Measurements from ENCODE around the gene TSPYL2.
A peak's percentile ranks its signal among the peaks of the same experiment; 100 is the strongest.

The TSPYL2 gene

DNA sequence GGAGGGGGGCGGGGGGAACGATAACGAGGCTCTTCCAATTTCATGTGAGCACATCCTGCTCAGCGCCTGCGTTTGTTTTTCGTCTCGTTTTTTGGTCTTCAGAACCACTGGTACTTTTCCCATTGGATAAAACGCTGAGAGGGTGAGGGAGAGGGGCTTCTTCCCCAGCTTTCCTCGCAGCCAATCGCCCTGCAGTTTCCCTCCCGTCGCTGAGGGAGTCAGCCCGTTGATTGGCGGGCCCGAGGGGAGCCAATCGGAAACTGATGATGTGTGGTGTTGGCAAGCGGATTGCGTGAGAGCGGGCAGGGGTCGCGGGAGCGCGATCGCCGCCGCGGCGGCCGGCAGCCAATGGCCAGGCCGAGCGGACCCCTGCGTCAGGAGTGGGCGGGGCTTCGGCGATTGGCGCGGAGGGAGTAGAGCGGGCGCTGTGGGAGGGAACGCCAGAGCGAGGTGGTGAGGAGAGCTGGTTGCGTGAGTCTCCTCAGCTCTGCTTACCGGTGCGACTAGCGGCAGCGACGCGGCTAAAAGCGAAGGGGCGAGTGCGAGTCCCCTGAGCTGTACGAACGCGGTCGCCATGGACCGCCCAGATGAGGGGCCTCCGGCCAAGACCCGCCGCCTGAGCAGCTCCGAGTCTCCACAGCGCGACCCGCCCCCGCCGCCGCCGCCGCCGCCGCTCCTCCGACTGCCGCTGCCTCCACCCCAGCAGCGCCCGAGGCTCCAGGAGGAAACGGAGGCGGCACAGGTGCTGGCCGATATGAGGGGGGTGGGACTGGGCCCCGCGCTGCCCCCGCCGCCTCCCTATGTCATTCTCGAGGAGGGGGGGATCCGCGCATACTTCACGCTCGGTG, at the start of gene TSPYL2:
Gene TSPYL2 (plus strand): TSS at position 443 of the 848 bp plus-strand sequence. CDS start 132 bp downstream, at position 575.
- peak; percentile 91 for DNase-seq (ENCODE audit: low spot score)

DNA sequence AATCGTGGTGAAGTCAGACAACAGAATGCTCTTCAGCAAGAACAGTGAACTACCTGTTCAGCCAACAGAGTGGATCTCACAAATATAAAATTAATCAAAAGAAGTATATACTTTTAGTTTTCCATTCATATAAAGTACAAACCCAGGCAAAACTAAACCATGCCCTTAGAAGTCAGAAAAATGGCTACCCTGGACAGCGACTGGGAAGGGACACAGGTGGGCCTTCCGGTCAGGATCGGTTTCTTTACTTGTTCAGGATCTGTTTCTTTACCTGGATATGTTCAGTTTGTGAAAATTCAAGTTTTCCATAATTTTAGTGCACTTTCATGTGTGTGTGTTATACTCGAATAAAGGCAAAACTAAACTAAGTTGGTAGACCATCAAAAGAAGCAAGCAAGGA, 46.0 kb upstream of the TSPYL2 start:
- no peak for DNase-seq (ENCODE audit: low spot score)

DNA sequence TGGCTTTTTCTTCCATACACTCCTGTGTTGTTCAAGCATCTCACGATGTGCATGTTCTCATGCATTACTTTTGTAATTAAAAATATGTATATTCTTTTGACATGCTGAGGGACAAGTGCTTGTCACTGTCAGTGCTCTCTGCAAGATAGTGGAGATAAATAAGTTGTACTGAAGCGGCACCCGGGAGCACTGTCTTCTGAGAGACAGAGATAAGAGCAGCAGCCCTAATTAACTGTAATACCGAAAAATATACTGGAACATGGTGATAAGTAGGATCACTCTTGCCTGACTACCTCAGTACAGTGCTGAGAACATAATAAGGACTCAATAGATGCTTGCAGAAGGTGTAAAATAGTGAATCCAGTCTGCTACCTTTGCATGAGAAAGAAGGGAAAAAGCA, 42.9 kb upstream of the TSPYL2 start:
- DNase-seq (ENCODE audit: low spot score): no peak

DNA sequence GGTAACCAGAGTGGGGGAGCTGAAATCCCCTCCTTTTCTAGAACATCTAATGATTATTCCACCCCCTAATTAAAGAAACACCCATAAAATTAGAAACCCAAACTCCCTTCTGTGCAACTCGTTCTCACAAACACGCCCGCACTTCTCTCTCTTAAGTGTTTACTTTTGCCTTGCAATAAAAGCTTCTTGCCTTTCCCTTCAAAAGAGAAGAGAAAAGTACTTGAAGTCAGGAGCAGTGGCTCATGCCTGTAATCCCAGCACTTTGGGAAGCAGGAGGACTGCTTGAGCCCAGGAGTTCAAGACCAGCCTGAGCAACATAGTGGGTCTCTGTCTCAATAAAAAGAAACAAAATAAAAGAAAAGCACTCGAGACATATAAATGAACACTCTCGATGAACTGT, 37.2 kb upstream of the TSPYL2 start:
- no peak for DNase-seq (ENCODE audit: low spot score)

DNA sequence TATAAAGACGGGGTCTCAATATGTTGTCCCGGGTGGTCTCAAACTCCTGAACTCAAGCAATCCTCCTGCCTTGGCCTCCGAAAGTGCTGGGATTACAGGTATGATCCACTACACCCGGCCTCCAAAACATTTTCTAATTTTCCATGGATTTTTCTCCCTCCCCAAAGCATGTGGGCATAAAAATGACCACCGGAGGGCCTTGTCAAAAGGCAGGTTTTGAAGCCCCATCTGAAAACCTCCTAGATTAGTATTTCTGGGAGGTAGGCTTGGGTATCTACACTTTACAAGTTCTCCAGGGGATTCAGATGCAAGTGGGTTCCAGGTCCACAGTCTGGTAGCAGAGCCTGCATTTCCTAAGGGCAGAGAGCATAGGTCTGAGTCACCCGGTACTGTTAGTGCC, 34.9 kb upstream of the TSPYL2 start:
- no peak for DNase-seq (ENCODE audit: low spot score)

DNA sequence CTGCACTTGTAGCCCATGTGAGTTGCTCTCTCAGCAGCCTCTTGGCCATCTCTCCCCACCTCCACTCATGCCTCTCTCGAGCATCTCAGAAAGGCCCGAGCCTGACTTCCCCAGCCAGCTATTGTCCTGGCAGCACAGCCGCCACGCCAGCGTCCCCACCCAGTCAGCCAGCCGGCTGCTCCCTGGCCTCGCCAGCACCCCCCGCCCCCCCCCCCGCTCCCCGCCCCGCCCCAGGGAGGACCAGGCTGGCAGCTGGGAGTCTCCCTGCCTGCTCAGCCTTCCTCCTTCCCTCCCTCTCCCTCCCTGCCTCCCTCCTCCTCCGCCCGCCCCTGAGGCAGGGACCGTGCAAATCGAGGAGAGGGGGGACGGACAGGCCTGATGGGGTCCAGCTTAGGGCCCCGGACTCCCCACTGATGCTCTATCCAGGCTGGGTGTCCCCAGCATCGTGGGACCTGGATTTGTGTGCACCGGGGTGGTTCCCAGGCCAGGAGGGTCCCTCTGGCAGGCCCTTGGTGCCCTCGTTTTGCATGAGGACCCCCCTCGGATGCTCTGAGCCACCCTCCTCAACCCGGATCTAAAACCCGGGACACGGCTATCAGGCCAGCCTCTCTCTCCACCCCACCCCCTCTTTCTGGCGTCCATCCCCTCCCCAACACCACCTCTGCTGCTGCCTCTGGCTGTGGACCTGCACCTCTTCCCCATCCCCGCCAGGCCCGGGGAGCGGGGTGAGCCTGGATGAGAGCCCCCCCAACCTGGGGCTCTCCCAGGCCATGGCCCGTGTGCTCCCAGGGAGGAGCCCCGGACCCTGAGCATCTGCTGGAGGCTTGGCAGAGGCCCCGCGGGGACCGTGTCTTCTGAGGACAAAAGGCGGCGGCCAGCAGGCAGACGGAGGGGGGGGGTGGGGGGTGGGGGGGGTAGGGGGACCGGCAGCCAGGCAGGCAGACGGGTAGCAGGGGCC, 33.7 kb upstream of the TSPYL2 start, which contains the start of gene GPR173:
Gene GPR173 (plus strand): TSS at position 621 of the 958 bp plus-strand sequence. CDS start 27,833 bp downstream, outside the sequence.
- no peak for DNase-seq (ENCODE audit: low spot score)

DNA sequence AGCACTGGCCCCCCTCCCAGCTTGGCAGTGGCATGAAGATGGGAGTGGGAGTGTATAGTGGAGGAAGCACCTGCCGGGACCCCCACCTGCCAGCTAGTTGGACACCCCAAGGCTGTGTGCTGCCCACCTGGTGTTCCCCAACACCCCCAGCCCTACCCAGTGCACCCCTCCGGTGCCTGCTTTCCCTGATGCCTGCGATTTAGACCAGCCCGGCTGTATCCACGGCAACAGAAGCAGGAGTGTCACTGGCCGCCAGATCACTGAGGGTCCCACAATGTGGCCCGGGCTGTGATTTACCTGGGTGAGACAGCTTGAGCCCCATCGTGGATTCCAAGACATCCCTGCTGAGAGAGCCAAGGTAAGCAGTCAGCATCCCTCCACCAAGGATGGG, 33.0 kb upstream of the TSPYL2 start:
- DNase-seq (ENCODE audit: low spot score): no peak

DNA sequence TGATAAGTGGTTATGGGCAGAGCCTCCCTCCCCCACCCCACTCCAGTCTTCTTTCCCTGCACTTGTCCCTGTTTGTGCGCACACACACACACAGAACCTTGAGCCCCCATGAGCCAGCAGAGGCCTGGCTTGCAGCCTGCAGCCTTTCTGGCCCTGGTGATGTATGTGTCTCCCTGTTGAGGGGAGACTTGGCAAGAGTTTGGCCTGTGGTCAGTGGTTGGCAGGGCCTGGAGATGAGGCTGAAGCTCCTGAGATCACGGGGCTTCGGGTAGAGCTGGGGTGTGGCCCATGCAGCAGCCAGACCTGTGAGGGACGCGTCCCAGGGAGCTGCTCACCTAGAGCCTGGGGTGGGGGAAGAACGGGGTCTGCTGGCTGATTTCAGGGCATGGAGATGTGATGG, 31.3 kb upstream of the TSPYL2 start:
- DNase-seq (ENCODE audit: low spot score): no peak

DNA sequence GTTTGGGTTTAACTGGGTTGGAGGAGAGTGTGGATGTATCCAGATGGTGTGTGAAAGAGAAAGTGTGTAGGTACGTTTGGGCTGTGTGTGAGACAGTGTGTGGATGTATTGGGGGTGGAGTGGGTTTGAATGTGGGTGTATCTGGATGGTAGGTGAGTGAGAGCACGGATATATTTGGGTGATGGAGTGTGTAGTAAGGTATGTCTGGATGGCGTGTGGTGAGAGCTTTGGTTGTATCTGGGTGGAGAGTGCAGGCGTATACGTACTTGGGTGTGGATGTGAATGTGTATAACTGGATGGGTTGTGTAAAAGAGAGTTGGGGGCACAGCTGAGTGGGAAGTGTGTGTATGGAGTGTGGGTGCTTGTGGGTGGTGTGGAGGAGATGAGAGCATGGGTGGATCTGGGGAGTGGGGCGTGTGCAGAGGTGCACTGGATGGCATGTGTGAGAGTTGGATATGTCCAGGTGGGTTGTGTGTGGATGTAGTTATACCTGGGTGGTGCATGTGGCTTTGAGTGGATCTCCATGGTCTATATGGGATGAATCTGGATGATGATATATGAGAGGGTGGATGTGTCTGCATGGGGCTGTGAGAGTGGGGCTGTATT, 26.8 kb upstream of the TSPYL2 start:
- DNase-seq (ENCODE audit: low spot score): no peak

DNA sequence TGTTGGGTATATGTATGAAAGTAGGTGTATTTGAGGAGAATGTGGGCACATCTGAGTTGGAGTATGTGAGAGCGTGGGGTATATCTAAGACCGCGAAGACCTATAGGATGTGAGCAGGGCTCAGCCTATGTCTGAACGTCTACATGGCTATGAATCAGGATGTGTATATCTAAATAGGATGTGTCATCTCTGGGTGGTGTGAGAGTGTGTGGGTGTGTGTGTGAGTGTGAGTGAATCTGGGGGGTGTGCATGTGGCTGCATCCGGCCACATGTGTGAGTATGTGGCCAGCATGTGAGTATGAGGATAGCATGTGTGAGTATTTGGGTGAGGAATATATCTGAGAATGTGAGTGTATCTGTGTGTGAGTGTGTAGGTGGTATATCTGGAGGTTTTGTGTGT, 25.9 kb upstream of the TSPYL2 start:
- no peak for DNase-seq (ENCODE audit: low spot score)

DNA sequence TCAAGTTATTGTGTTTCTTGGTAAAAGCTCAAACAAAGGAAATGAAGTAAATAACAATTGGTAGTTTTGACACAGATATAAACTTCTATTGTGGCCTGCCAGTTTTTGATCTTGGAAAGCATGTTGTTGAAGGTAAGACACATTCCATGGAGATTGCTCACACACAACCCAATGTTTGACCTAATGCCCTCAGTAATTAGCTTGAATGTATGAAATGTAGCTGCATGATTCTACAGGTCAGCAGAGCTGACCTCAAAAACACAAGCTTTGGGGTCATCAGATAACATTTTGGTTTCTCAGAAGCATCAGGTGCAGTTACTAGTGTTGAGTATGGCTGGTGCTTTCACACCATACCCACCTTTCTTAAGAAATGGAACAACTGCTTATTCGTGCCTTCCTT, 17.1 kb upstream of the TSPYL2 start:
- no peak for DNase-seq (ENCODE audit: low spot score)

DNA sequence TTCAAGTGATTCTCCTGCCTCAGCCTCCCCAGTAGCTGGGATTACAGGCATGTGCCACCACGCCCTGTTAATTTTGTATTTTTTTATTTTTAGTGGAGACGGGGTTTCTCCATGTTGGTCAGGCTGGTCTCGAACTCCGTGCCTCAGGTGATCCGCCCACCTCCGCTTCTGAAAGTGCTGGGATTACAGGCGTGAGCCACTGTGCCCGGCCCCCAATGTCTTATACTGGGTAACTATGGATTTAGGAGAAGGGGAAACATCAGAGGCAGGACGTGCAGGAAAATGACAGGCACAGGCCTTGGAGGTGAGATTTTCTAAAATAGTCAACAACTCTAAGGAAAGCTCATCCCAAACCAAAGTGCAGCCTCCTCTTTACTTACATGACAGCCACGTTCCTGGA, 11.1 kb upstream of the TSPYL2 start:
- no peak for DNase-seq (ENCODE audit: low spot score)

DNA sequence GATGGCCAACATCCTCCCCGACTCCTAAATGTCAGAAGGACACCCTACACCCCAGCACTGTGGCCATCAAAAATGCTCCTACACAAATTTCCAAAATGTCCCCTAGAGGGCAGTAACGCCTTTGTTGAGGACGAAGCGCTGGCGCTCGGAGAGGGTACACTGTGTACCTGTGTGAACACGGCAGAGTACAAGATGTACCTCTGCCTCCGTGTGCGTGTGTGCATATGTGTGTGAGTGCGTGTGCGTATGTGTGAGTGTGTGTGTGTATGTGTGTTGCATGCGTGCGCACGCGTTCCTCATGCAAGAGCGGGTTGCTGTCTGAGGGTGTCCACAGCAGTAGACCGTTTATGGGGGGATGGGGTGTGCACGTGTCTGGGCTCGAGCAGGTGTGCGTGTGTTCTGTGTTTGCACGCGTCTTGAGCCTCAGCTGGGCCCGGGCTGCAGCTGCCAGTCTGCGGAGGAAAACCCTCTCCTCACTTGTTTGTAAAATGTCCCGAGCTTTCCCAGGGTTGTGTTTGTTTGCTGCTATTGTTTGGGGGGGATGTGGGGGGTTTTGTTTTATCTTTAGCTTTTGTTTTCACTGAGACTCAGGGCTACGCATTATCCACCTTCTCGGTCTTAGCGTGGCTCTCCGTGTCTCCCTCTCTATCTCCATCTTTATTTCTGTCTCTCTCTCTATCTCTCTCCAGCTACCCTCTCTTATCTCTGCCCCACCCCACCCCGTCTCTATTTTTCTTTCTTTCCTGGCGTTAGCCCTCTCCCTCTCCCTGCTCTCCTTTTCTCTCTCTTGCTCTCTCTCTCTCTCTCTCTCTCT, 10.4 kb upstream of the TSPYL2 start:
- DNase-seq (ENCODE audit: low spot score): peak; percentile 55

DNA sequence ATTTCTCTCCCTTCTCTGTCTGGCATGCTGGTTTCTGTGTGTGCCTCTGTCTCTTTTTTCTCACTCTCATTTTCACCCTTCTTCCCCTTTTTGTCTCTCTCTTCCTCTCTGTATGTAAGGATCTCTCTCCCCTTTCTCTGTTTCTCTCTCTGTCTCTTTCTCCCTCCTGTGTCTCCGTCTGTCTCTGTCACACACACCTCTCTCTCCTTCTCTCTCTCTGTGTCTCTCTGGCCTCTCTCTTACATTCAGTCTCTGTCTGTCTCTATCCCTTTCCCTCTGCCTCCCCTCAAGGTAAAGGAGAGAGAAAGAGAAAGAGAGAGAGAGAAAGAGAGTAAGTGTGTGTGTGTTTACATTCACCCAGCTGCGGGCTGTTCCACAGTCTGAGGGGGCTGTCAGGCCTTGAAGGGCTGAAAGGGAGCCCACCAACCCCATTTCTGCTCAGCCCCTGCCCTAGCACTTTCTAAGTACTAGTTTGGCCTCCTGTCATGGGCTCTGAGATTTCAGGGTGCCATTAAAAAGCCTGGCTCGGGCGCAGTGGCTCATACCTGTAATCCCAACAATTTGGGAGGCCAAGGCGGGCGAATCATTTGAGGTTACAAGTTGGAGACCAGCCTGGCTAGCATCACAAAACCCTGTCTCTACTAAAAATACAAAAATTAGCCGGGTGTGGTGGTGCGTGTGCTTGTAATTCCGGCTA, 9.6 kb upstream of the TSPYL2 start:
- no peak for DNase-seq (ENCODE audit: low spot score)

DNA sequence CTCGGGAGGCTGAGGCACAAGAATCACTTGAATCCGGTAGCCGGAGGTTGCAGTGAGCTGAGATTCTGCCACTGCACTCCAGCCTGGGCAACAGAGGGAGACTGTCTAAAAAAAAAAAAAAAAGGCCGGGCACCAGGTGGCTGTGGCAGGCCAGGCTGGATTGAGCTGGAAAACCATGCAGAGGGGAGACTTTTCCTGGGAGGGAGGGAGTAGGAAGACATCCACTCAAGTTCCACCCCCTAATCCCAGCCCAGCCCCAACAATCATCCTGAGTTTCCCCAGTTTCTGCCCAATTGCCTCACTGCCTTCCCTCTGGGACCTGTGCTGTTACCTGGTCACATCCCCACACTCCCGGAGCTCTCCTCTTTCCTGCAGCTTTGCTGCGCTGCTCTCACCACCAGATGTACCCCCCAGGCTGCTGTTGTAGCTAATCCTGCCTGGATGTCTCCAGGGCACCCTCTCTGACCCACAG, 9.0 kb upstream of the TSPYL2 start:
- no peak for DNase-seq (ENCODE audit: low spot score)

DNA sequence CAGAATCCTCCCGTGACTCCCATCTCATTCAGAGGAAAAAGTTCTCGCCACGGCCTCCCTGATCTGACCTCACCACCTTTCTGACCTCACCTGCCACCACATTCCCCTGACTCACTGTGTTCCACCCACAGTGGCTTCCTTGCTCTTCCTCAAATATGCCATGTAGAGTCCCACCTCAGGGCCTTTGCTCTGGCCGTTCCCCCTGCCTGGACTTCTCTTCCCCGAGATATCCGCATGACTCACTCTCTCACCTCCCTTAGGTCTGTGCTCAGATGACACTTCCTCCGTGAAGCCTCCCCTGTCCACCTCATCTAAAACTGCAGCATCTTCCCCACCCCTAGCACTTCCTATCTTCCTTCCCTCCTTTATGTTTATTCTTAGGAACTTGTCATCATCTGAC, 7.2 kb upstream of the TSPYL2 start:
- no peak for DNase-seq (ENCODE audit: low spot score)

DNA sequence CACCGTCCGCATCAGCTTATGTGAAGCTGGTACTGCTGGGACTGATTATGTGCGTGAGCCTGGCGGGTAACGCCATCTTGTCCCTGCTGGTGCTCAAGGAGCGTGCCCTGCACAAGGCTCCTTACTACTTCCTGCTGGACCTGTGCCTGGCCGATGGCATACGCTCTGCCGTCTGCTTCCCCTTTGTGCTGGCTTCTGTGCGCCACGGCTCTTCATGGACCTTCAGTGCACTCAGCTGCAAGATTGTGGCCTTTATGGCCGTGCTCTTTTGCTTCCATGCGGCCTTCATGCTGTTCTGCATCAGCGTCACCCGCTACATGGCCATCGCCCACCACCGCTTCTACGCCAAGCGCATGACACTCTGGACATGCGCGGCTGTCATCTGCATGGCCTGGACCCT, 5.5 kb upstream of the TSPYL2 start:
- no peak for DNase-seq (ENCODE audit: low spot score)

DNA sequence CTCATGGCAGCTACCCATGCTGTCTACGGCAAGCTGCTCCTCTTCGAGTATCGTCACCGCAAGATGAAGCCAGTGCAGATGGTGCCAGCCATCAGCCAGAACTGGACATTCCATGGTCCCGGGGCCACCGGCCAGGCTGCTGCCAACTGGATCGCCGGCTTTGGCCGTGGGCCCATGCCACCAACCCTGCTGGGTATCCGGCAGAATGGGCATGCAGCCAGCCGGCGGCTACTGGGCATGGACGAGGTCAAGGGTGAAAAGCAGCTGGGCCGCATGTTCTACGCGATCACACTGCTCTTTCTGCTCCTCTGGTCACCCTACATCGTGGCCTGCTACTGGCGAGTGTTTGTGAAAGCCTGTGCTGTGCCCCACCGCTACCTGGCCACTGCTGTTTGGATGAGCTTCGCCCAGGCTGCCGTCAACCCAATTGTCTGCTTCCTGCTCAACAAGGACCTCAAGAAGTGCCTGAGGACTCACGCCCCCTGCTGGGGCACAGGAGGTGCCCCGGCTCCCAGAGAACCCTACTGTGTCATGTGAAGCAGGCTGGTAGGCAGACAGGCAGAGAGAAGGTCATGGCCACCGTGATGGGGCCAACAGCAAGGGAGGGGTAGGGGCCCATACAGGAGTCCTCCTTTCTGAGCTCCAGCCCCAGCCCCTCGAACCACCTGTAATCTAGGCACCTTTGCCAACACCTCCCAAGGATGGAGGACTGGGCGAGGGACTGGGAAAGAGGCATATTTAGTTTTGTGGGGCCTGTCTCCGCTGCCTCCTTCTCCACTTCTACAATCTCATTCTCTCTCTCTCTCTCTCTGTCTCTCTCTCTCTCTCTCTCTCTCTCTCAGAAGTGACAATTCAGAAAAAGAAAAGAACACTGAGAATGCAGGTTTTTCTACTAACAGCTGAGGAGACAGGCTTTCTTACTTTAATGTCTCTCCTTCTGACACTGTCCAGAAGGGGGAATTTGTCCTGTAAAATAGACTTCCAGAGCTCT, 4.7 kb upstream of the TSPYL2 start:
- no peak for DNase-seq (ENCODE audit: low spot score)

DNA sequence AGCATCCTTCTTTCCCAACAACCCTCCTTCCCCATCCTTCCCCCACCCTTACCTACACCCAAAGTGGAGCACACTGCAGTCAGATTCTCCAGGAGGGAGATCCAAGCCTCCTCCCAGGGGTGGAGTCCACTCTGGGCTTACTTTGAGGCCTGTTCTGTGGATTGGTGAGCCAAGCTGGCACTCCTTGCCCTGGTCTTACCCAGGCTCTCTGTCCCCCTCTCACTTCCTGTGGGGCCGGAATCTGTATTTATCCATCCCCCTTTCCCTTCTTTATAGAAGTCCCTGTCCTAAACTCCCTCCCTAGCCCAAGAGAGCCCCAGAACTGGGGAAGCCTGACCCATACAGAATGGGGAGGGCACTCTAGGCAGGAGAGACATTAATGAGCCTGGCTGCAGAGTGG, 3.2 kb upstream of the TSPYL2 start:
- no peak for DNase-seq (ENCODE audit: low spot score)
